RWPE1 (cell line): ENCODE results near the gene RPL23.

Source experiments
- CTCF ChIA-PET: fragments of 350-600 bp; sonication (Branson Sonifier 250); formaldehyde crosslinking; extraction: SDS; loops from one replicate; lab custom pipeline; 2021; lab: Yijun Ruan, JAX
- POLR2A ChIA-PET: fragments of 400-600 bp; formaldehyde crosslinking; extraction: SDS; loops from one replicate; lab custom pipeline; 2020; ENCODE audit warnings: antibody characterized with exemption; ENCODE audit not compliant: low non-redundant PET; lab: Yijun Ruan, JAX
- DNase-seq: peaks from one replicate; pipeline ENCODE4 v3.0.0; 2012; ENCODE audit warnings: low spot score
- H3K27ac ChIP-seq: fragments of 450-650 bp; 2 replicates; pipeline ENCODE4 v1.5.1; 2017
- CTCF ChIP-seq: fragments of 450-650 bp; conservative IDR thresholded peaks from 2 replicates; pipeline ENCODE4 v1.5.1; 2017; ENCODE audit warnings: low read depth, mild to moderate bottlenecking

RPL23 gene

GRCh38 chr17:38897176-38897575, 43.7 kb upstream of the RPL23 start:
- peak overlapping the region; percentile 61 for H3K27ac ChIP-seq
- ChIA-PET POLR2A (no interaction called here), CTCF (no interaction called here)
- no peak for TF ChIP-seq CTCF
- no peak for DNase-seq

DNA sequence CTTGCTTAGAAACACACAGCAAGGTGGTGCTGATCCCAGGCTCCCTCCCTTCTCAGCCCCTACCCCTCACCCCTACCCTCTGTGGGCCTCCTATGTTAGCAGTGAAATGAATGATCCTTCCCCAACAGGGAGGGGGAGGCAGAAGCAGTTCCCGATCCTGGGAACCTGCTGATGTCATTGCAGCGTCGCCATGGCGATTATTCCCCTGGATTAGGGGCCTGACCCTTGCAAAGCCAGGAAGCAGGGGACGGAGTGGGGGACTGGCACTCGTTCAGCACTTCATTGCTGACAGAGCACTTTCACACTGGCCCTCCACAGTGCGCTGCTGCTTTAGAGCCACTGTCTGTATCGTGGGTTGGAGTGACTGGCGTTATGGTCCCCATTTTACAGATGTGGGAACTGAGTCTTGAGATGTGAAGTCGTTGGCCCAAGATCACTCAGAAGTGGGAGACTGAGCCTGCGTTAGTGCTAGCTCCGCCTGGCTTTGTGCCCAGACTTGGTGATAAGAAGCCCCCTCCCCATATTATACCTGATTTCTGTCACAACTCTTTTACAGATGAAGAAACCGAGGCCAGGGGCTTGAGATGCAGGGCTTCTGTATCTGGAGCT, 42.9 kb upstream of the RPL23 start:
- ChIA-PET CTCF (no interaction called here), POLR2A (no interaction called here)
- H3K27ac ChIP-seq, result peak overlapping the region; percentile 61
- TF ChIP-seq CTCF, result no peak
- DNase-seq, result no peak

- CTCF ChIA-PET, result no interaction called here
- no peak for TF ChIP-seq CTCF
- POLR2A ChIA-PET, result interaction anchor here (1.2 kb wide), 1 partner anchor 14 kb away, joined by 3 read pairs; no protein-coding TSS in a partner anchor
- H3K27ac ChIP-seq, result peak overlapping the region; percentile 36
- no peak for DNase-seq
Measured at GRCh38 chr17:38894276-38894675, 40.8 kb upstream of the RPL23 start.

GRCh38 chr17:38893607-38894006, 40.1 kb upstream of the RPL23 start:
- ChIA-PET POLR2A (interaction anchor here (1.2 kb wide), 1 partner anchor 13 kb away, joined by 3 read pairs; no protein-coding TSS in a partner anchor), CTCF (interaction anchor here (0.6 kb wide), 1 partner anchor 164 kb away, joined by 3 read pairs; no protein-coding TSS in a partner anchor)
- no peak for DNase-seq
- TF ChIP-seq CTCF, result no peak
- peak overlapping the region; percentile 36 for H3K27ac ChIP-seq

GRCh38 chr17:38893113-38893512, 39.6 kb upstream of the RPL23 start:
- ChIA-PET POLR2A (interaction anchor here (1.2 kb wide), 1 partner anchor 13 kb away, joined by 3 read pairs; no protein-coding TSS in a partner anchor), CTCF (interaction anchor here (0.6 kb wide), 1 partner anchor 164 kb away, joined by 3 read pairs; no protein-coding TSS in a partner anchor)
- no peak for DNase-seq
- no peak for TF ChIP-seq CTCF
- peak overlapping the region; percentile 36 for H3K27ac ChIP-seq

GRCh38 chr17:38892620-38893019, 39.1 kb upstream of the RPL23 start:
- no peak for DNase-seq
- TF ChIP-seq CTCF, result no peak
- ChIA-PET CTCF (no interaction called here), POLR2A (no interaction called here)
- H3K27ac ChIP-seq, result peak overlapping the region; percentile 37; the same call in 1 of the 2 replicates
